BLaER1 treated with 17β-estradiol and CSF1 and Interleukin-3, amounts not matched to agents 10 nM and 100 nM (cell line): ENCODE measurements around the gene FOLR3.
"Not testable (repeated sequence)": the region's sequence is repeated elsewhere in the genome, so short reads cannot be mapped to it uniquely, and the experiment has no call there.

ENCODE experiments used
- H3K27ac ChIP-seq, 11 experiments: shearing (Covaris generic); formaldehyde crosslinking; 2 replicates each; pipeline ENCODE4 v1.8.1; 2022
- H3K27me3 ChIP-seq, 11 experiments: shearing (Covaris generic); formaldehyde crosslinking; 2 replicates each; pipeline ENCODE4 v1.8.1; 2022
- H3K36me3 ChIP-seq, 11 experiments: shearing (Covaris generic); formaldehyde crosslinking; 2 replicates each; pipeline ENCODE4 v1.8.1; 2022
- H3K4me1 ChIP-seq, 10 experiments: shearing (Covaris generic); formaldehyde crosslinking; 2 replicates each; pipeline ENCODE4 v1.8.1; 2022
- H3K4me2 ChIP-seq, 11 experiments: shearing (Covaris generic); formaldehyde crosslinking; 2 replicates each; pipeline ENCODE4 v1.8.1; 2022
- H3K4me3 ChIP-seq, 10 experiments: shearing (Covaris generic); formaldehyde crosslinking; 2 replicates each; pipeline ENCODE4 v1.8.1; 2022
- H3K9ac ChIP-seq, 11 experiments: shearing (Covaris generic); formaldehyde crosslinking; 2 replicates each; pipeline ENCODE4 v1.8.1; 2022
- H3K9me3 ChIP-seq, 11 experiments: shearing (Covaris generic); formaldehyde crosslinking; replicated peaks in 1 of 11; 2 replicates each; pipeline ENCODE4 v1.8.1; 2022
- H4K20me1 ChIP-seq, 11 experiments: shearing (Covaris generic); formaldehyde crosslinking; 2 replicates each; pipeline ENCODE4 v1.8.1; 2022
- Cebpa-rat ChIP-seq, 11 experiments: shearing (Covaris generic); IDR thresholded peaks; 2 replicates each; pipeline ENCODE4 v1.8.1; 2022

FOLR3 gene

GRCh38 chr11:72144807-72145565 is 9.5 kb downstream of the FOLR3 start:
- Histone ChIP-seq H3K4me2 (no peak overlapping the region), H3K27me3 (no peaks in the 10 kb centered on the region), H3K4me1 (no peaks in the 10 kb centered on the region), H3K9me3 (no peaks in the 10 kb centered on the region), H3K9ac (no peak overlapping the region), H3K36me3 (no peaks in the 10 kb centered on the region), H3K4me3 (no peak overlapping the region), H3K27ac (no peak overlapping the region), H4K20me1 (no peaks in the 10 kb centered on the region)
- no peak for TF ChIP-seq Cebpa-rat (IDR thresholded peaks at IDR 0.05)

- no peak overlapping the region for H3K4me3 ChIP-seq
- H3K36me3 ChIP-seq: no peaks in the 10 kb centered on the region
- TF ChIP-seq Cebpa-rat (IDR thresholded peaks at IDR 0.05): no peak
- H3K4me2 ChIP-seq: no peak overlapping the region
- H3K27me3 ChIP-seq: no peaks in the 10 kb centered on the region
- H3K27ac ChIP-seq: no peak overlapping the region
- H3K4me1 ChIP-seq: no peaks in the 10 kb centered on the region
- no peaks in the 10 kb centered on the region for H3K9me3 ChIP-seq
- no peak overlapping the region for H3K9ac ChIP-seq
- no peaks in the 10 kb centered on the region for H4K20me1 ChIP-seq
Observed at GRCh38 chr11:72146625-72147024, 11.1 kb downstream of the FOLR3 start.

GRCh38 chr11:72150882-72151281 is 15.4 kb downstream of the FOLR3 start:
- H3K4me2 ChIP-seq: no peak overlapping the region
- H3K9me3 ChIP-seq: no peaks in the 10 kb centered on the region
- H3K27me3 ChIP-seq: no peaks in the 10 kb centered on the region
- H3K9ac ChIP-seq: no peak overlapping the region
- H3K36me3 ChIP-seq: no peaks in the 10 kb centered on the region
- no peak overlapping the region for H3K27ac ChIP-seq
- H3K4me1 ChIP-seq: no peaks in the 10 kb centered on the region
- TF ChIP-seq Cebpa-rat (IDR thresholded peaks at IDR 0.05): no peak
- H4K20me1 ChIP-seq: no peaks in the 10 kb centered on the region
- H3K4me3 ChIP-seq: no peak overlapping the region

- H3K9me3 ChIP-seq, H3K27ac ChIP-seq, H3K4me1 ChIP-seq, H3K4me2 ChIP-seq, H3K4me3 ChIP-seq, H3K36me3 ChIP-seq, H4K20me1 ChIP-seq, H3K9ac ChIP-seq, H3K27me3 ChIP-seq: not testable (repeated sequence)
Observed at GRCh38 chr11:72153874-72154273, 18.3 kb downstream of the FOLR3 start.

GRCh38 chr11:72154816-72155215 is 19.3 kb downstream of the FOLR3 start:
- no peak for TF ChIP-seq Cebpa-rat (IDR thresholded peaks at IDR 0.05)
- H3K4me2 ChIP-seq: no peak overlapping the region
- H3K9ac ChIP-seq: no peak overlapping the region
- no peaks in the 10 kb centered on the region for H4K20me1 ChIP-seq
- no peaks in the 10 kb centered on the region for H3K27me3 ChIP-seq
- no peak overlapping the region for H3K27ac ChIP-seq
- H3K36me3 ChIP-seq: no peaks in the 10 kb centered on the region
- H3K4me3 ChIP-seq: no peak overlapping the region
- H3K9me3 ChIP-seq: no peaks in the 10 kb centered on the region
- H3K4me1 ChIP-seq: no peaks in the 10 kb centered on the region

GRCh38 chr11:72155751-72156150 is 20.2 kb downstream of the FOLR3 start:
- Histone ChIP-seq H4K20me1 (no peaks in the 10 kb centered on the region), H3K4me3 (no peak overlapping the region), H3K27ac (no peak overlapping the region), H3K4me2 (no peak overlapping the region), H3K9ac (no peak overlapping the region), H3K4me1 (no peaks in the 10 kb centered on the region), H3K9me3 (no peaks in the 10 kb centered on the region), H3K27me3 (no peaks in the 10 kb centered on the region), H3K36me3 (no peaks in the 10 kb centered on the region)
- TF ChIP-seq Cebpa-rat (IDR thresholded peaks at IDR 0.05): no peak

- Histone ChIP-seq H3K27me3 (no peaks in the 10 kb centered on the region), H3K4me2 (no peak overlapping the region), H3K9ac (no peak overlapping the region), H3K9me3 (no peaks in the 10 kb centered on the region), H3K36me3 (no peaks in the 10 kb centered on the region), H3K4me3 (no peak overlapping the region), H4K20me1 (no peaks in the 10 kb centered on the region), H3K27ac (no peak overlapping the region), H3K4me1 (no peaks in the 10 kb centered on the region)
- TF ChIP-seq Cebpa-rat (IDR thresholded peaks at IDR 0.05): no peak
Observed at GRCh38 chr11:72157131-72157530, 21.6 kb downstream of the FOLR3 start.

- Histone ChIP-seq H3K9me3 (no peaks in the 10 kb centered on the region), H3K36me3 (no peaks in the 10 kb centered on the region), H3K27ac (no peak overlapping the region), H3K4me3 (no peak overlapping the region), H3K27me3 (no peaks in the 10 kb centered on the region), H3K4me1 (no peaks in the 10 kb centered on the region), H3K9ac (no peak overlapping the region), H4K20me1 (no peaks in the 10 kb centered on the region), H3K4me2 (no peak overlapping the region)
- no peak for TF ChIP-seq Cebpa-rat (IDR thresholded peaks at IDR 0.05)
Observed at GRCh38 chr11:72160319-72160718, 24.8 kb downstream of the FOLR3 start.

- H4K20me1 ChIP-seq: no peaks in the 10 kb centered on the region
- no peak overlapping the region for H3K9ac ChIP-seq
- no peak overlapping the region for H3K27ac ChIP-seq
- no peaks in the 10 kb centered on the region for H3K36me3 ChIP-seq
- no peak overlapping the region for H3K4me3 ChIP-seq
- H3K27me3 ChIP-seq: no peaks in the 10 kb centered on the region
- H3K4me2 ChIP-seq: no peak overlapping the region
- no peaks in the 10 kb centered on the region for H3K4me1 ChIP-seq
- no peaks in the 10 kb centered on the region for H3K9me3 ChIP-seq
- TF ChIP-seq Cebpa-rat (IDR thresholded peaks at IDR 0.05): no peak
Observed at GRCh38 chr11:72162891-72163492, 27.5 kb downstream of the FOLR3 start.

GRCh38 chr11:72164187-72164586 is 28.7 kb downstream of the FOLR3 start:
- H3K27ac ChIP-seq, H4K20me1 ChIP-seq, H3K4me1 ChIP-seq, H3K4me2 ChIP-seq, H3K9ac ChIP-seq, H3K27me3 ChIP-seq, H3K36me3 ChIP-seq, H3K9me3 ChIP-seq, H3K4me3 ChIP-seq: not testable (repeated sequence)

- not testable (repeated sequence) for H3K4me3 ChIP-seq, H3K27me3 ChIP-seq, H4K20me1 ChIP-seq, H3K27ac ChIP-seq, H3K36me3 ChIP-seq, H3K9me3 ChIP-seq, H3K9ac ChIP-seq, H3K4me2 ChIP-seq
- H3K4me1 ChIP-seq: peaks cover 0 to 11% (median 0%) of the 10 kb centered on the region in 10 experiments; a peak in 2 of 20 replicates
Observed at GRCh38 chr11:72169046-72169555, 33.6 kb downstream of the FOLR3 start.

GRCh38 chr11:72169754-72170153 is 34.2 kb downstream of the FOLR3 start:
- H3K27me3 ChIP-seq, H3K27ac ChIP-seq, H3K9me3 ChIP-seq, H3K4me2 ChIP-seq, H3K4me3 ChIP-seq, H3K36me3 ChIP-seq, H4K20me1 ChIP-seq, H3K9ac ChIP-seq: not testable (repeated sequence)
- peaks cover 0 to 11% (median 0%) of the 10 kb centered on the region in 10 experiments; a peak in 2 of 20 replicates for H3K4me1 ChIP-seq

- not testable (repeated sequence) for H3K27me3 ChIP-seq, H3K9me3 ChIP-seq, H3K27ac ChIP-seq, H3K36me3 ChIP-seq, H3K4me3 ChIP-seq, H4K20me1 ChIP-seq, H3K9ac ChIP-seq
- peaks cover 0 to 11% (median 0%) of the 10 kb centered on the region in 10 experiments; a peak in 2 of 20 replicates for H3K4me1 ChIP-seq
- peak overlapping the region in 1 of 11 experiments; percentile 13; a peak in 1 of 22 replicates for H3K4me2 ChIP-seq
Observed at GRCh38 chr11:72172043-72172442, 36.5 kb downstream of the FOLR3 start.
